ENCODE results near the gene MCCC1.
"Not testable (repeated sequence)": the region's sequence is repeated elsewhere in the genome, so short reads cannot be mapped to it uniquely, and the experiment has no call there.

Gene MCCC1

GRCh38 chr3:183008800-183009199, 90.5 kb downstream of the MCCC1 start:
- no peak for TF ChIP-seq GATA1 (IDR thresholded peaks at IDR 0.05; ENCODE audit: low read depth, low read length)
- TF ChIP-seq POLR2A (IDR thresholded peaks at IDR 0.05; ENCODE audit: low read length) = no peak

DNA sequence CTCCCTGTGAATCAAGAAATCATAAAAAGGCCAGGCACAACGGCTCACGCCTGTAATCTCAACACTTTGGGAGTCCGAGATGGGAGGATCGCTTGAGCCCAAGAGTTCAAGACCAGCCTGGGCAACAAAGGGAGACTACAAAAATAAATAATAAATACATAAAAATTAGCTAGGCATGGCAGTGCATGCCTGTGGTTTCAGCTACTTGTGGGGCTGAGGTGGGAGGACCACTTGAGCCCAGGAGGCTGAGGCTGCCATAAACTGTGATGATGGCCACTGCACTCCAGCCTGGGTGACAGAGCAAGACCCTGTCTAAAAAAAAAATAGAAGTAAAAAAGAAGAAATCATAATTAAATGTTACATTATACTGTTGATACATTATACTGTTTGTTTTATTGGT, 91.0 kb downstream of the MCCC1 start:
- no peak for DNase-seq
- TF ChIP-seq POLR2A (IDR thresholded peaks at IDR 0.05; ENCODE audit: low read length) = no peak
- TF ChIP-seq GATA1 (IDR thresholded peaks at IDR 0.05; ENCODE audit: low read depth, low read length) = no peak

More at GRCh38 chr3:183008800-183009199, 90.5 kb downstream of the MCCC1 start:
- DNase-seq = peak in 1 of 2 experiments; percentile 36

DNA sequence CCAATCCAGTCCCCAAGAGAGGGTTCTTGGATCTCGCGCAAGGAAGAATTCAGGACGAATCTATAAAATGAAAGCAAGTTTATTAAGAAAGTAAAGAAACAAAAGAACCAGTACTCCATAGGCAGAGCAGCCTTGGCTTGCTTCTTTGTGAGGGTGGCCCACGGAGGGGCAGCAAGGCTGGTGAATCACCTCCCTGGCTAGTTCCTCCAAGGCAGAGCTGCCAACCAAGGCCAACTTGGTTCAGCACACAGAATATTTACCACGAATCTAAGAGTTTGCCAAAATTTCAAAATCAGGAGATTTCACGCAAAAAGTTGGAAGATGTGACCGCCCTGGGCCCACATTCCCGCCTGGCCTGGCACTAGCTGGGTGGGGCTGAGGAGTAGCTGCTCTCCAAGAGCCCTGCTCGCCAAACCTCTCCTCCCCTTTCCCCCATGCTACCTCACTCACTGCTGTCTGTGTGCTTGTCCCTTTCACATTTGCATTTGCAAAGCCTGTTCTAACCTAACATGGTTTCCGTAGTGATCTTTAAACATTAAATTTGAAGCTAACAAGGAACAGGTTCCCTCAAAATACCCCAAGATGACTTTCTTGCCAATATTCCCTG, 92.8 kb downstream of the MCCC1 start:
- DNase-seq = no peak
- TF ChIP-seq GATA1 (IDR thresholded peaks at IDR 0.05; ENCODE audit: low read depth, low read length) (no peak), POLR2A (IDR thresholded peaks at IDR 0.05; ENCODE audit: low read length) (no peak)

GRCh38 chr3:182999767-183000166, 99.5 kb downstream of the MCCC1 start:
- DNase-seq = no peak
- TF ChIP-seq POLR2A (IDR thresholded peaks at IDR 0.05; ENCODE audit: low read length) (no peak), GATA1 (IDR thresholded peaks at IDR 0.05; ENCODE audit: low read depth, low read length) (no peak)

- not testable (repeated sequence) for DNase-seq
Observed at GRCh38 chr3:182993486-182994201, 105.7 kb downstream of the MCCC1 start.

- TF ChIP-seq POLR2A (IDR thresholded peaks at IDR 0.05; ENCODE audit: low read length) = no peak
- no peak for TF ChIP-seq GATA1 (IDR thresholded peaks at IDR 0.05; ENCODE audit: low read depth, low read length)
- no peak for DNase-seq
Observed at GRCh38 chr3:182989566-182989965, 109.7 kb downstream of the MCCC1 start.

DNA sequence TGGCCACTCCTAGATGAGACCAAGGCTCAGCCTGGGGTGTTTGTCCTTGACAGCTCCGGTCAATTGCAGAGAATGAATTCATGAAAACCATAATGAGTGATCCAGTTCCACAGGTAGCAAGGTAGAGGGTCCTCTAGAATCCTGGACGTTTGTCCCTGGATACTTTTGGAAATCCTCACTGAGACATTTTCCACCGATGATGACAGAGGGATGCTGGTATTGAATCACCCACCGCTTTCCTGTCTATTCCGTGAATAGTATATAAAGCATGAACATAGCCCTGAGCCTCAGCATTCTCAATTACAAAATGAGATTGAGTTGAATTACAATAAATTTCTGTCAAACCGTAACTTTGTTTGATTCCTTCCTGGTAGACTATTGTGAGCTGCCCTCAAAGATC, 113.3 kb downstream of the MCCC1 start:
- TF ChIP-seq POLR2A (IDR thresholded peaks at IDR 0.05; ENCODE audit: low read length) = no peak
- TF ChIP-seq GATA1 (IDR thresholded peaks at IDR 0.05; ENCODE audit: low read depth, low read length) = no peak
- no peak for DNase-seq

DNA sequence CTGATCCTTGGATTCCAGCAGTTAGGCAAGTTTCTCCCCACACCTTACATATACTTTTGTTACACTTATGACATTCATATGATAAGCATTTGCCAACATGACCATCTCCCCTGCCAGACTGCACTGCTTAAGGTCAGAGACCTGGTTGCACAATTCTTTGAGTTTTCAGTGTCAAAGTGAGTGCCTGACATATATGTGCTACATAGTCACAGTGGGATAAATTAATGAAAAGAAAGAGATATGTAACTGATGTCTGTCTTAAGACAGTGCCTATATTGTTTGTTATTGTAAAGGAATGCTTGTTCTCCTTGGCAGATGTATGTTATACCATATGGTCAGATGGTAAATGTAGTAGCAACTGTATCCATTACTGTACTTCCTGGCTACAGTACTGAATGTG, 115.4 kb downstream of the MCCC1 start:
- TF ChIP-seq GATA1 (IDR thresholded peaks at IDR 0.05; ENCODE audit: low read depth, low read length) (no peak), POLR2A (IDR thresholded peaks at IDR 0.05; ENCODE audit: low read length) (no peak)
- DNase-seq = peak; percentile 37

DNA sequence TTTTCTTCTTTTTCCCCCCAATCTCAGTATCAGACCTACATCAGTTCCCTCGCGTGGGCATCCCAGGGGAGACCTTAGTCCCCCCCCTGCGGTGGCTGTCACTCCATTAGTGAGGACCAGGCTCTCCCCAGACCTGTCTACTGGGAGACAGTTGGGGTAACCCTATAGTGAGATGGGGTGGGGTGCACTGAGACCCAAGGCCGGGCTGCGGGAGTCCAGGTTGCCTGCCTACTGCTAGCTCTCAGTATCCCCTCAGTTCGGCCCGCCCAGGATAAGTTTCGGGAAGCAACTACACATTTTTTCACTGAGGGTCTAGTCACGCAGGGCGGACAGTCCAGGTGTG, 118.3 kb downstream of the MCCC1 start:
- no peak for DNase-seq
- TF ChIP-seq POLR2A (IDR thresholded peaks at IDR 0.05; ENCODE audit: low read length) (no peak), GATA1 (IDR thresholded peaks at IDR 0.05; ENCODE audit: low read depth, low read length) (no peak)

DNA sequence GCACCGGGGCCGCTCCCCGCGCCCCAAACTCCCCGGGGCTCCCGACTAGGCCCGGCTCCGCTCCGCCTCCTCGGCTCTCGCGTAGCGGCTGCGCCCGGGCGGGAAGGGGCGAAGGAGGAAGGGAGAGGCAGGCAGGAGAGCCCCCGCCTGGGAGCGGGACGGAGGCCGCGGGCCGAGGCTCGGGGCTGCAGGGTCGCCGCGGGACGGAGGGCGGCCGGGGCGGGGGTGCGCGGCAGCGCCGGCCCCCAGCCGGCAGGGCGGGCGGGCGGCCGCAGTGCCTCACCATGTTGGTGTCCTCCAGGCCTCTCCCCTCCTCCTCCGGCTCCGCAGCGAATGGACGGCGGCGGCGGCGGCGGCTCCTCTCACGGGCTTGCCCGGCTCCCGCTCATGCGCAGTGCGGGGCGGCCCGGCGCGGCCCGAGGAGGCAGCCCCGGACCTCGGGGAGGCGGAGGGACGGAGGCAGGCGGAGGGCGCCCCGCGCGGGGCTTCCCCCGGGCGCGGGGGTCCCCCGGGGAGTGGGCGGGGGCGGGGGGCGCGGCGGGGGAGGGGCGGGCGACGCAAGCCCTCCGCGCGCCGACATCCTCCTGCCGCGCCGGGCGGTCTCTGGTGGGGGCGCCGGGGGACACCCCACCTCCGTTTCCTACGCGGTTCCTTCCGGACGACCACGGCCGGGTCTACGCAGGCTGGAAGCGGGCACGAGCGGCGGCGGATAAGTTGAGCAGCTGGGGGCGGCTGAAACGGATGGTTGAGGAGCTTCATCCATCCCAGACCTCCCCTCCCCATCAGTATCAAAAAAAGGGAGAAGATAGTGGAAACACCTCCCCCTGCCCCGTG, 118.9 kb downstream of the MCCC1 start, which contains the start of gene DCUN1D1:
DCUN1D1 (minus strand) TSS at position 335 of the 834 bp plus-strand sequence; CDS start at position 286, 49 bp downstream.
- DNase-seq = peak; percentile 91 to 95
- TF ChIP-seq POLR2A (IDR thresholded peaks at IDR 0.05; ENCODE audit: low read length) (peak; percentile 34), GATA1 (IDR thresholded peaks at IDR 0.05; ENCODE audit: low read depth, low read length) (no peak)

DNA sequence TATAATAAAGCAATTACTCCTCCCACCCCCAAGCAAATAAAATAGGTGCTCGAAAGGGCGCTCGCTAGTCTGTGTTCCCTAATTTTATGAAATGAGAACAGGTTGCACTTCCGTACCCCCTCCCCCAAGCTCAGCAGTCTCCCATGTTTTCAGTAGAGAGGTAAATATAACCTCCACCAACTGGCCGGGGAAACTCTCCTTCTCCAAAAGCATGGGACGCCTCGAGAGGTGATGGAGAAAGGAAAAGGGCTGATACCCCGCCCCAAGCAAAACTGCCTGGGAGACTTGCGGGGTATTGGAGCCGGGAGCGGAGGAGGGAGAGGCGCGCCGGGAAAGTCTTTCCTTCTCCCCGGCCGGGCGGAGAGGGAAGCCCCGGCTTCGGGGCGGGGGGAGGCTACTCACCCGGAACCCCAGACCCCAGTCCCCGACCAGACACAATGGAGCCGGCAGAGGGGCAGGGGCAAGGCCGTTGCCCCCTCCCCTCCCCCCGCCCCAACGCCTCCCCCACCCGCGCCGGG, 119.6 kb downstream of the MCCC1 start:
- TF ChIP-seq GATA1 (IDR thresholded peaks at IDR 0.05; ENCODE audit: low read depth, low read length) = no peak
- peak; percentile 40 for TF ChIP-seq POLR2A (IDR thresholded peaks at IDR 0.05; ENCODE audit: low read length)
- peak; percentile 65 to 79 for DNase-seq

GRCh38 chr3:182979103-182979673, 120.1 kb downstream of the MCCC1 start:
- TF ChIP-seq POLR2A (IDR thresholded peaks at IDR 0.05; ENCODE audit: low read length) (peak; percentile 57), GATA1 (IDR thresholded peaks at IDR 0.05; ENCODE audit: low read depth, low read length) (no peak)
- DNase-seq = peak; percentile 65 to 79

DNA sequence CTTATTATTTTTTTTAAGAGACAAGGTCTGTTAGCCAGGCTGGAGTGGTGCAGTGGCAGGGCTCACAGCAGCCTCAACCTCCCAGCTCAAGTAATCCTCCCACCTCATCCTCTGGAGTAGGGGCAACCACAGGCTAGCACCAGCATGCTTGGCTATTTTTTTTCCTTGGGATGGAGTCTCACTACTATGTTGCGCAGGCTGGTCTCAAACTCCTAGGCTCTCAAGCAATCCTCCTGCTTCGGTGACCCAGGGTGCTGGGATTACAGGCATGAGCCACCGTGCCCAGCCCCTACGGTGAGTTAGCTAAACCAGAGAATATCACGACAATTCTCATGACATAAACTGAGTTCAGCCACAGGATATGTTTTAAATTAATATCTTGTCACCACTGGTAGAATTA, 120.9 kb downstream of the MCCC1 start:
- TF ChIP-seq POLR2A (IDR thresholded peaks at IDR 0.05; ENCODE audit: low read length) = no peak
- TF ChIP-seq GATA1 (IDR thresholded peaks at IDR 0.05; ENCODE audit: low read depth, low read length) = no peak
- DNase-seq = peak; percentile 42 to 74

GRCh38 chr3:182973047-182973446, 126.2 kb downstream of the MCCC1 start:
- TF ChIP-seq GATA1 (IDR thresholded peaks at IDR 0.05; ENCODE audit: low read depth, low read length) (no peak), POLR2A (IDR thresholded peaks at IDR 0.05; ENCODE audit: low read length) (no peak)
- DNase-seq = no peak
